Stimulated activated CD4-positive, alpha-beta T cell treated with anti-CD3 and anti-CD28 coated beads, Interleukin-15, amount 100 ng/mL, for 48 hours (primary cell): ENCODE data around the gene PTPRC.

ENCODE experiments used
- DNase-seq, 2 donors: peaks; one replicate each; pipeline ENCODE4 v3.0.0-alpha.2; 2020; ENCODE audit warnings: low read depth in 2 of 2

The PTPRC gene

DNA sequence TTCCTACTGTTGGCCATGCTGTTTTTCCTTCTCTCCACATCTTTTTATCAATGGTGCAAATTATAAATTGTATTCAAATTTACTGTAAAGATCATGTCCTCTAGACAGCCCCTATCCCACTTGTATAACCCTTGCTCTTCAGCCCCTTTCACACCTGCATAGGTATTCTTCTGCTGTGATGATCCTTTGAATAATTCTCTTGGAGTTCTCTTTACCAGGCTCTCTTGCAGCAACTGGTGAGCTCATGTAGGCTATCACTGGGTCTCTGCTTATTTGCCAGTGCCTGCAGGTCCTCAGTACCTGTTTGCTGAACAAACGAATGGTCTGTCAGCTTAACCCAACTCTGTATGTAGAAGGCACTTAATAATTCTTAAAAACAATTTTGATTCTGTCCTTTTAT is 8.2 kb downstream of the PTPRC start:
- no peak for DNase-seq

DNA sequence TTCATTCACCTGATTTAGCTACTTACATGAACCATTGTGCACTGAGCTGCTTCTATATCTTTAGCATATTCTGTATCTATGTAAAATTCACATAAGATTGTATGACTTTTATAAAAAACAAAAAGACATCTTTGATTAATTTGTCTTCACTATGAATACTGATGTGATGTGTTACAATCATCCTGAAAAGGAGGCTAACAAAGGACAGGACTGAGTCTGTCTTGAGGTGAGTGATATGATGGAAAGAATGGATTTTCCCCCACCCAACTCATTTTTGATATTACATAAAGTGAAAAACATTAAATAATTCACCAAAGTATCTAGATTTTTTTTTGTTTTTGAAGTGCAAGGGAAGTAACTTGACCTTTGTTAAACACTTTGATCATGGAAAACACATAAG is 9.8 kb downstream of the PTPRC start:
- no peak for DNase-seq

DNA sequence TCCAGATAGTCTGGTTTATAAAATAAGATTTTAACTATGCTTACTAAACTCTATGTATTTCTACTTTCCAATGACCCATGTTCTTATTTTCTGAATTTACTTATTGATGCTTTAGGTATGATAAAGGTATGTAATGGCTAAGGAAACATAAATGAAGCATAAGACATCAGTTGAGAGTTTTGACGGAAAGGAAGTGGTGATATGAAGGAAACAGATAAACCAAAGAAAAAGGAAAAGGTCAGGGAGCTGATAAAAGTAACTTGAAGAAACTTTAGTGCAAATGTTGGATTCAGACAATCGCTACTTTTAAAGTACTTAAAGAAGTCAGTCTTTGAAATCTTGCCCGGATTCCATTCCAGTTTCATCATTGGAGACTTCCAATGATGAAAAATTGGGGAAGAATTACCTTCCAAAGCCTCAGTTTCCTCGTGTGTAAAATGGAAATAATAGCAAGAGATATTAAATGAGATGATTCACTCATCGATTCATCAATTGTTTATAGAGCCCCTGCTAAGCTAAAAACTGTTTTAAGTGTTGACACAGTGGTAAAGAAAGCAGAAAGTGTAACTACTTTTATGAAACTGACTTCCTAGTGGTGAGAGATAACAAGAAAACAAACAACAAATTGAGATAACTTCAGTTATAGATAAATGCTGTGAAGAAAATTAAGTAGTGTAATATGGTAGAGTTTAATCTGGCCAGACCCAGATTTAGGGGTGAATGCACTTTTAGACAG is 10.6 kb downstream of the PTPRC start:
- no peak for DNase-seq

DNA sequence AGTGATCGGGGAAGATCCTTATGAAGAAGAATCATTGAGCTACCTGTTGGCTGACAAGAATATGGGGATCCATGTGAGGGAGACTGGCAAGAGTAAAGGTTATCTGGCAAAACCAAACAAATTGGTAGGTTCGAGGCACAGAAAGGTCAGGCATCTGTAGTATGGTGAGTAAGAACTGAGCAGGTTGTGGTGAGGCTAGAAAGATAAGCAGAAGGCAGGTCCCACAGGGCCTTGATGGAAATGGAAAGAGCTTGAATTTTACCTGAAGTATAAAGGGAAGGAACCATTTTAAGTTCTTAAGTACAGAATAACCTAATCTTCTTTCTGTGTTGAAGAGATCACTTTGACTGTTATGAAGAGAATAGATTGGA is 11.1 kb downstream of the PTPRC start:
- peak in 1 of 2 donors; percentile 24 for DNase-seq

DNA sequence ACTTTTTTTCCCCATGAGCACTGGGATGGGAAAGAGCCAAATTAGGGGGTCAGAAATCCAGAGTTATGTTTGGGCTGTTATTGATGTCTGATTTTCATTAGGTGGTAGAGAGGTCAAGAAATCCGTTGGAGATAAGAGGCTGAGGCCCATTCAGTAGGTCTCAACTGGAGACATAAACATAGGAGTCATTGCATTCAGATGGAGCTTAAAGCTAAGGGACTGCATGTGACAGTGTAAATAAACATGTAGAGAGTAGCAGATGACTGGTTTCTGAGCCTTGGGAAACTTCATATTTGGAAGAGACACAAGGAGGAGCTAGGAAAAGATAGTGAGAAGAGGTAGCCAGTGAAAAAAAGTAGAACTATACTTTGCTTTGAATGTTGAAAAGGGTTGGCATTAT is 11.7 kb downstream of the PTPRC start:
- no peak for DNase-seq

DNA sequence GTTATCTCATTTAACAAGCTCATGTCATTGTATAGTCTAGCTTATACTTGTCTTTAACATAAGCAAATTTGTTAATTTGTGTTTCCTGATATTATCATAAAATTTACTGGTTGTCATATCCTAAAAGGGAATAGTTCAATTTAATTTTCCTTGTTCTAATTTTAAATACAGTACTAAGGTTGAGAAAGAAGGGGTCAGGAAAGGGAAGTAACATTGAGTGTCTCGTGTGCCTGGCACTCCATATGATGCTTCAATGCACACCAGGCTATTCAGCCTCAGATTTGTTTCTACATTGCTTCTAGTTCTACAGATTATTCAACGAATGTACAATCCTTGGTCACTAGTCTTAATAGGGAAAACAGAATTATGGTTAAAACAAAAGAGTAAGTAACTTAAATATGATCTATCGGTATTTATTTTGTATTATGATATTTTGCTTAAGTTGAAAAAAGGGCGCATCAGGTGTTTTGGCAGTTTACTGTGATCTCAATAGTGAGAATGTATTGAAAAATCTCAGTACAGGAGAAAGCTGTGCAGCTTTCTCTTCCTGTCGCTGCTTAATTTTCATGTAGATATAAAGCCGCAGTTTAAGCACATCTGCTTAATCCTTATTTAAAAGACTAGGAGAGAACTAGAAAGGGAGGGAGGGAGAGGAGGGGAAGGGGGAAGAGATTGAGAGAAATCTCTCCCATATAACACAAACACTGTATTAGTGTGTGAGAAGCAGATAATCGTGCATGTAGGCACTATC is 13.0 kb downstream of the PTPRC start:
- no peak for DNase-seq

DNA sequence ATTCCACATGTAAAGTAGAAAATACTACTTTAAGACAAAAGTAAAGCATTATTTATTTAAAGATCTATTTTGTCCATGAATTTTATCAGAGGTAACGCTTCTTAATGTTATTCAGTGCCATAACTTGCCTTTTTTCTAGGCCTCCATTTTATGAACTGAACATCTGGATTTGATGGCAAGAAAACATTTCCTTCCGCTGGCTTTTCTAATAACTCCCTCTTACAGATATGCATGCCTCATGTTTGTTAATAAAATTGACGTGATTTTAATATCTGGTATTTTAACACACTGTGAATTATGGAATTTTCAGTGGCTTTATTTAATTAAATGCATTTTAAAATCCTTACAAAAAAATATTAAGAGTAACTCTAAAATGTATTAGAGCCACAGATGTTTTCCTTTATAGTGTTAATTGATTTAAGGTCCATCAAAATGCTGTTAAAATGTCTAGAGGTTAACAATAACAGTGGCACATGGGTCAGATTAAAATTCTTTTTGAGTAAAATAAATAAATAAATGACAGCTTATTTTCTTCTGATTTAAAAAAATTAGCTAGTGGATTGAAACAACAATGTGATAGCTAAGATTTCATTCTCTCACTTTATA is 15.1 kb downstream of the PTPRC start:
- DNase-seq = no peak

DNA sequence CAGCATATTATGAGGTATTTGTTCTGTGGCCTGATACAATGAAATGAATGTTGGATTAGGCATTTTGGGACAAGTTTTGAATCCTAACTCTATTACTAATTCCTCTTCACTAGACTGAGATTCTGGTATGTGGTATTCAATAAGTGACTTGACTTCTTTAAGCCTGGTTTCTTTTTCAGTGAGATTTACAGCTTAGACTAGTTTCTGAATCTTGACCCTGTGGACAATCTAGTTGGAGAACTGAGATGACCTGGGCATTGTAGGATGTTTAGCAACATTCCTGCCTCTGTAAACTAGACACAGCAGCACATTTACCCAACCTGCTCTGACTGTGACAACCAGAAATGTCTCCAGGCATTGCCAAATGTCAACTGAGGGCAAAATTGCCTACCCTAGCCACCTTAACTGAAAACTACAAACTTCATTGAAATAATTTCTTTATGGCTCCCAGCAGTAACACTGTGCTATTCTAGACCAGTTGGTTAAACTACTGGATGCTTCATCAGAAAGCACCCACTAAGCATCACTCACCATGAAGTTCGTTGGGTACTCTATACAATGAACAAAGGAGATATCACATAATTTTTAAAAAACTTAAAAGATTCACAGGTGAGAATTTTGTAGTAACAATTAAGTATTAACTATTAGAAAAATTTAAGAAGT is 16.8 kb downstream of the PTPRC start:
- no peak for DNase-seq

DNA sequence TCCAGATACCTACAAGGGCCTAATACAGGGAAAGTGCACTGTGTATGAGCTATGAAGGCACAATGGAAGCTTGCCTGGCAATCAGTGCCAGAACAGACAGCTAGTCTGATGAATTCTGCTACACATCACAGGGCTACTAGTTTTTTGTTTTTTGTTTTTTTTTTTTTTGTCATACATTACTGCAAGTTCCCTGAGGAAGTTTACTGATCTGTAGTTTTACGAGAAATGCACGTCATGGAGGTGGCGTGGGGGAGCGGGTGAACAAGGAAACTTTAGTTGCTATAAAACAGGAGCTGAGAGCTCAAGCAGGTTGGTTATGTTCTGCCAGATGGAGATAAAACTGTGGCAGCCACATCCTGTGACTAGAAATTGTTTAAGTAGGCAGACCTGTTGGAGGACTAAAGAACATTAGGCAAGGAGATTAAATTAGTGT is 17.7 kb downstream of the PTPRC start:
- peak; percentile 51 to 69 for DNase-seq

DNA sequence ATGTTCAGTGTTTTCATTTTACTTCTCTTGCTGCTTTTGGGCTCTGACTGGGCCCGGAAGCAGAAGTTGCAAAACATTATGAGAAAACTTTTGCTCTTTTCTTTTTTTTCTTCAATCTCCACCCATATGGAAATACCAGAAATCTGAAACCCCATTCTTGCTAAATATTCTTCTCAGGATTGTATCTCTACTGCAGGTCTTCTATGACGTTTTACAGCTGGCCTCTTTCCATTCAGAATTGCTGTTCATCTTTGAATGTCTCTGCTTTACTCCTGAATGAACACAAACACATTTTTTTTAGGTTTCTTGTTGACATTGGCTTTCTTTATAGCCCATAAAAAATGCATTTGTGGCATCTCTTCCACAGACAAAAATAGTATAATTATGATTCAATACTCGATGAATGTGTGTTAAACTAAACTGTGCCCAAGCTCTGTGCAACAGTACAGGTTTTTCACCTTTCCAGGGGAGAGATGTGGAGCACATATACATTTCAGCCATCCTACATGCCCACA is 18.8 kb downstream of the PTPRC start:
- DNase-seq = no peak

DNA sequence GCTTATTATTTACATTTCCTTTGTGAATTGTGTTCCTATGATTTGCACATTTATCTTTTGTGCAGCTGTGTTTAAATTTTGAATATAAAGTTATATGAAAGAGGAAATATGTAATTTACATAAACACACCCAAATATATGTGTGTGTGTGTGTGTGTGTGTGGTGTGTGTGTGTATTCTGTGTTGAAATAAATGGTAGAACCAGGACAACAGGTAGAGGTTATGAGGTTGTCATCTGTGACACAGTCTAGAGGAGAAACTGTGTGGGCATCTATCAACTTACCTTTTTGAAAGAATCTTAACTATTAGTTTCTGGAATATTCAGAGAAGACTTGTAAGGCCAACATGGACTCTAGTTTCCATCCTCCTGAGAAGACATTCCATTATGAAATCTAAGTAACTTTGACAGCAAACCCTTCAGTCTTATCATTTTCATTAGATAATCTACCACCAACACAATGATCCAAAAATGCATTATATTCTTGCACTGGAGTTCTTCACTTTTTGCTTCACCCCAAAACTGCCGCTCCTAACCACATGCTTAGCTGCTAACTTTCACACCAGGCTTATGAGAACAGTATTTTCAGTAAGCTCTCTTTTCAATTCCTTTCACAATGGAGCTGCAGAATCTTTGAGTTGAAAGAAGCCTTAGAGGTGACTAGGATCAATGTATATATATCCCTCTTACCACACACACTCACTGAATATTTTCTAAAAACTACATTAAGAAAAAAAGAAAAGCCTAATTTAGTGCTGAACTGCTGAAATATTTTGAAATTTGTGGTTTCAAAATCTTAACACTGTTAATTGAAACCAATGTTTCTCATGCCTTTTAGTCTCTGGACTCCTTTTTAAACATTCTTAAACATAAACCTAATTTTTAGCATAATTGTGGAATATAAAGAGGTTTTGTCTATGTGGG is 21.8 kb downstream of the PTPRC start:
- DNase-seq = no peak

DNA sequence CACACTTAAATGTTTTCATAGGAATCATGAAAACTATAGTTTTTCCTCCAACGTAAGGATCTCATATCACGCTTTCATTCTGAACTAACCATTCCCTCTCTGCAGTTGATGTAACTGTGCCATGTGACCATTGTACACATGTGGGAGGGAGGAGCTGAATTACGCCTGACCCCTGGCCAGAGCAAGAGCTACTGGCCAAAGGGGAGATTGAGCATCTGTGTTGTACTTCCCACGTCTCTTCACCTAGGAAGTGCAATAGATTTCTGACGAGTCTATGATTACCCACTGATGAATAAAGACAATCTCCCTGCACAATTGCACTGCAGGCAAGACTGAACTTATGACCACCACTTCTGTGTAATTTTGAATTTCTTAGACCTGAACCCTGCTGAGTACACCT is 24.0 kb downstream of the PTPRC start:
- no peak for DNase-seq

DNA sequence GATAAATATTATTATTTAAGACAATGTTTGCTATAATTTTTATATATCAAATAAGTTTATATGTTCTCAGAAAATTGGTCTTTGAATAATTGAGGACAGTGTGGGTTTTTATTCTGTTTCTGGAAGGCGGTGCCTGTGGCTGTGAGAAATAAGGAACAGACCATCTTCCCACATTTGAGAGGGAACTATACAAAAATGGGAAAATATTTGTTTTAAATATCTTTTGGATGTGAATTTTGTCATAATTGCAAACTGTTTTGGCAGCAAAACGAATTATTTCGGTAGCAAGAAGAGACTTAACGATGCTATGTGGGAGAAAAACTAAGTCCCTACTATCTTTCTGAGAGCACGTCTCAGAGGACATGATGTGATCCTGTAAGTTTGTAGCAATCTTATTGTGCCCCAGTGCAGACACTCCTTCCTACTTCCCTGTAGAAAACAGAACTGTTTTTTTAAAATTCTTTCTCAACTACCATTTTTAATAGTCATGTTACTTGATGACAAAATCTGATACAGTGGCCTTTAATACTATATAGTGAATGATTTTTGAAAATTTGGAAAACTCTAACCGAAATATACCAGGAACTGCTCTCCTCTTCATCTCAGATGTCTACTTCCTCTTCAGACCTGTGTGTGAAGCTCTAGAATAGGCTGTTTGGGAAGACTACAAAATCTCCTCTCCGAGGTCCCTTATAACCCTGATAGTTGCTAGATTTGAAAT is 25.4 kb downstream of the PTPRC start:
- no peak for DNase-seq

DNA sequence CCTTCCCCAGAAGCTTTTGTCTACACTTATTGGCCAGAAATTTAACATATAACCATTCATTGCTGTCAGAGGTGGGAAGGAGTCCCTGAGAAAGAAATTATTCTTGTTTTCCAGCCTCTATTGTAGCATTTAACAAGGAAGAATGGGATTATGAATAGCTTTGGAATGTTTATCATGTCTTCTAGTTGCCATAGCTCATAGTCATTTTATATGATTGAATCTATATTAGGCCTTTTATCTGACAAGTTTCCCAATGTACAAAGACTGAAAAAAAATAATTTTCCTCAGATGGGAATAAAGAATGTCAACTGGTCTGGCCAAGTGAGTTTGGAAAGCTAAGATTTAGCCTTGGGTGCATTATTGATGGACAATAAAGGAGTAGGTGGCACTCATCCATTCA is 28.3 kb downstream of the PTPRC start:
- DNase-seq = no peak

DNA sequence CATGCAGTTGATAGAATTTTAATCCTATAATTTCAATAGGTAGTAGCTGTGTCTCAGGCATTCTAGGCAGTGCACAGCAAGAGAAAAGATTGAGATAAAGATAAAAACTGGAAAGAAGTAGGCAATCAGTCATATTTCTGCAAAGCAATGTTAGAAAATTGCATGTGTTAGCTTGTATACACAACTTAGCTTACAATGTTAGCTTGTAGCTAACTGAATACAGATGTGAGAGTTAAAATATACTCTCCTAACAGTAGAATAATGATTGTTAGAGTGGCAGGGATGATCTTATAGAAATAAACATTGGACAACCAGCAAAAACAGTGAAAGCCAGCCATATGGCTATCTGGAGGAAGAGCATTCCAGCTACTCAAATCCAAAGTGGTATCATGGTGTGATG is 29.0 kb downstream of the PTPRC start:
- no peak for DNase-seq

DNA sequence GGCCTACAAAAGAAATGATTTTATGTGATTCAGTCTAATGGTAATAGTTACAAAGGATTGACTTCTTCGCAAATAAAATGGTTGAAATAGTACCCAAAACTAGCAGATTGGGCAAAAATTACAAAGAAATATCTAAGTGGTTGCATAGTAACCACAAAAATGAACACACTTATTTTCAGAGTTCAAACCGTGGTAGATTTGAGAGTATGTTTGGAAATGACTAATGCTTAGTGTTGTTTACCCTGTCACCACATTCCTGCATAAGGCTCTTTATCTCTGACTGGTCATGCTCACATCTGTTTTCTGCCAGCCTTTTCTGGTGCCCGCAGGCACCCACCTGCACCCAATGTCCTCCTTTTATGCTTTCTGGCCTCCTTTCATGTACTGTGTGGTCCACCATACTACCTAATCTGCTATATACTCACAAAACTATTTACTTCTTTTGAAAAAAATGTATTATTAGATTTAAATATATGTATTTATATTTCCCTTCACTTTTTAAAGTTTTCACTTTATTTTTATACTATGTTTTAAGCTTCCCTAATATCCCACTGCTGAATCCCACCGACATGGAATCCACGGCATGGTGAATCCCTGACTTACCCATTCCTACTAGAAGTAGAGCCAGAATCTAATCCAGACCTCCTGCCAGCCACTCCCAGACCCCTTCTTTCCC is 30.3 kb downstream of the PTPRC start:
- DNase-seq = no peak

DNA sequence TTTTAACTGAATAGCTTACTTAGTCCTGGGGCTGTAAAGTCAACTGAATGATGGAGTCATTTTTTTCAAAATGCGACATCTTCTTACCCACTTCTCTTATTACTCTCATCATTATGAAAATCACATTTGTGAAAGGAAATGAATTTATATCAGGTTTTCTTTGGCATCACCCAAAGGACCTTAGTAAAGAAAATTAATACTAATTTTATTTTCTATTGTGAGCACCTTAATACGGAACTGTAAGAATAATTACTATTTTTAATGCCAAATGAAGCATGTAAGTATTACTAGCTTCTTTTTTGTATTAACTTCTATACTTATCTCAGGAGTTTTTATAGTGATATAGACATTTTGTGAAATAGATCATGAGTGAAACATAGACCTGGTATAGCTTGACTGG is 30.9 kb downstream of the PTPRC start:
- no peak for DNase-seq

DNA sequence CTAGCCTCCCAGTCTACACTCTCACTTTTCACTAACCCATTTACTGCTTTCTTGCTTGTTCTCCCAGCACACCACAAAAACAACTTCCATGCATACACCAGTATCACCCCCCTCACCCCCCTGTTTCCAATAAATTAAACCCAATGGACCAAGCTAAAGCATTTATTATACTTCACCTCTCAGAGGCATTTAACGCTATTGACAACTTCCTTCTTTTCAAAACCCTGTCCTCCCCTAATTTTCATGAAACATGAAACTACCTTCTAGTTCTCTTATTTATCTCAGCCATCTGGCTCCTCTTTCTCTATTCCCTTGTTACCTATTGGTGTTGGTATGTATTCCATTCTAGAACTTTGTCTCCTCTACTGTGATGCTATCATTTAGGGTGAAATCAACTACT is 32.3 kb downstream of the PTPRC start:
- DNase-seq = no peak

DNA sequence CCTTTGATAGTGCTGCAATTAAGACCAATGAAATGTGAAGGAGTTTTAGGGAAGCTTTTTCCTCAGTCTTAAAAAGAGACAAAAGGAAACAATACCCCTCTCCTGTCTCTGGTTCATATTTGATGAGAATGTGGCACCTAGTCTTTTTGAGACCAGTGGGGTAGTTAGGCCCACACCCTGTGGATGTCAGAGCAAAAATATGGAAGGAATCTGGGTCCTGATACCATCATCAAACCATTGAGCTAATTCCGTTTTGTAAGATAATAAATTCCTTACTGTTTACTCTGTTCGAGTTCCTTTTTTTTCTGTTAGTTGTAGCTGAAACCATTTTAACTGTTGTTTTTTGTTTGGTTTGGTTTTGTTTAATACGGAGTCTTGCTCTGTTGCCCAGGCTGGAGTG is 33.3 kb downstream of the PTPRC start:
- no peak for DNase-seq

DNA sequence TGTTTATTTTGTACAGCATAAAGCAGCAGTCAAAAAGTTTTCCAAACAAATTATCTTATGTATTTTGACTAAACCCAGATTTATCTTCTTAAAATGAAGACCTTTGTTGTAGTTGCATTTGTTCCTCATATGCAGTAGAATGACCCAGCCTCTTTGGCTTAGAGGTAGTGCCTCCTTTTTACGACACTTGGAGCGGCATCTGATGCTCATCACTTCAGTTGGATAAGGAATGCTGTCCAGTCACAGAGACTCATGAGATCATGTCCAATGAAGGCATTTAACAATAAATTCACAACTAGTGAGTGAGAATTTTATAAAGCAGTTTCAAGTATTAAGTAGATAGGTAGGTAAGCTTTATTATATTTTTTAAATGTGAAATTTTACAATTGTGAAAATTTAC is 35.2 kb downstream of the PTPRC start:
- DNase-seq = no peak
